Body of pancreas (tissue), 4 donors: ENCODE results near the gene LCE2D. TPM values are rescaled to one million over a fixed set of nuclear protein-coding genes. Genes with fewer than 3 reads are reported as not detected.

Experiments used
- ATAC-seq: fragments of 150-250 bp; one replicate; pipeline ENCODE4 v1.9.1; 2016
- DNase-seq, 4 donors: peaks; one replicate each; pipeline ENCODE4 v3.0.0-alpha.2; 2019
- H3K27ac ChIP-seq, 4 donors: fragments of 200-600 bp; sonication (generic); 1 replicate in 3 of 4; 2 replicates in 1 of 4; pipeline versions ENCODE4 v1.5.1 to v1.6.1; 2016 to 2019; ENCODE audit warnings: mild to moderate bottlenecking in 1 of 4, mixed read lengths in 1 of 4, moderate library complexity in 1 of 4
- H3K27me3 ChIP-seq, 2 donors: fragments of 200-600 bp; sonication (generic); one replicate each; pipeline ENCODE4 v1.6.0; 2016; ENCODE audit warnings: mild to moderate bottlenecking in 1 of 2
- H3K36me3 ChIP-seq, 2 donors: fragments of 200-600 bp; sonication (generic); replicated peaks in 1 of 2; 2 replicates each; pipeline ENCODE4 v1.5.1; 2016; ENCODE audit warnings: low read depth in 2 of 2; ENCODE audit not compliant: insufficient read depth in 1 of 2
- H3K4me1 ChIP-seq: fragments of 200-600 bp; sonication (generic); one replicate; pipeline ENCODE4 v1.6.0; 2016
- H3K4me3 ChIP-seq, 2 donors: fragments of 200-600 bp; sonication (generic); 1 replicate in 1 of 2; 2 replicates in 1 of 2; pipeline ENCODE4 v1.5.1; 2016 to 2019
- H3K9me3 ChIP-seq, 3 donors: fragments of 200-600 bp; sonication (generic); 1 replicate in 2 of 3; 2 replicates in 1 of 3; pipeline ENCODE4 v1.5.1; 2016
- CTCF ChIP-seq, 7 experiments: fragments of 450-650 bp in 4 of 7; fragments of 200-600 bp in 3 of 7; sonication (generic) in 3 of 7; IDR thresholded peaks; one replicate each; pipeline ENCODE4 v1.5.1; 2016 to 2019; ENCODE audit warnings: antibody characterized with exemption in 7 of 7
- POLR2A ChIP-seq, 3 donors: fragments of 450-650 bp; IDR thresholded peaks; one replicate each; pipeline ENCODE4 v1.6.1; 2016; ENCODE audit warnings: antibody characterized with exemption in 3 of 3, mild to moderate bottlenecking in 2 of 3
- WGBS, 2 donors: methylation state at CpG; one replicate each; pipeline ENCODE4 v1.1.5; 2017; 5-methylcytosine and 5-hydroxymethylcytosine counted together
- intact Hi-C: fragments of 100-400 bp; cut with DNase I; formaldehyde crosslinking; loops from one replicate; pipeline ENCODE4 v1.15.1; 2023
- total RNA-seq, 2 donors: library from RNA; depleted of rRNA; stranded (reverse); fragments of >200 nt; gene quantifications; one replicate each; pipeline ENCODE4 v1.1.0, GENCODE V29; 2016

Gene LCE2D
- total RNA-seq, 2 donors from 2014 or later = not detected

- Histone ChIP-seq H3K9me3 (peaks cover 0 to 15% (median 2%) of the 10 kb centered on the region in 3 donors), H3K27me3 (no peaks in the 10 kb centered on the region), H3K27ac (no peak overlapping the region), H3K36me3 (no peaks in the 10 kb centered on the region), H3K4me3 (no peak overlapping the region), H3K4me1 (no peaks in the 10 kb centered on the region)
- intact Hi-C loops = no loop called here
- 23 to 28% methylated on average over 16 to 29 of the region's 29 CpGs for WGBS, 2 donors
- DNase-seq = no peak
- no peak for ATAC-seq
- TF ChIP-seq CTCF (IDR thresholded peaks at IDR 0.05) (no peak), POLR2A (IDR thresholded peaks at IDR 0.05) (no peak)
These were observed 39.9 kb upstream of the LCE2D start for GRCh38 chr1:152623203-152623844.

- Histone ChIP-seq H3K27me3 (no peaks in the 10 kb centered on the region), H3K4me1 (no peaks in the 10 kb centered on the region), H3K36me3 (no peaks in the 10 kb centered on the region), H3K27ac (no peak overlapping the region), H3K9me3 (peaks cover 0 to 8% (median 0%) of the 10 kb centered on the region in 3 donors), H3K4me3 (no peak overlapping the region)
- WGBS, 2 donors = 29 to 46% methylated on average over 1 of the region's 1 CpG
- intact Hi-C loops = no loop called here
- DNase-seq = no peak
- no peak for TF ChIP-seq CTCF (IDR thresholded peaks at IDR 0.05)
- no peak for TF ChIP-seq POLR2A (IDR thresholded peaks at IDR 0.05)
- no peak for ATAC-seq
These were observed 36.4 kb upstream of the LCE2D start for GRCh38 chr1:152626744-152627143.

GRCh38 chr1:152630596-152630995 lies 32.6 kb upstream of the LCE2D start:
- H3K36me3 ChIP-seq = no peaks in the 10 kb centered on the region
- no peak overlapping the region for H3K4me3 ChIP-seq
- DNase-seq = no peak
- H3K9me3 ChIP-seq = peaks cover 0 to 8% (median 0%) of the 10 kb centered on the region in 3 donors
- WGBS, 2 donors = 81 to 82% methylated on average over 3 of the region's 3 CpGs
- TF ChIP-seq CTCF (IDR thresholded peaks at IDR 0.05) = no peak
- TF ChIP-seq POLR2A (IDR thresholded peaks at IDR 0.05) = no peak
- H3K27me3 ChIP-seq = no peaks in the 10 kb centered on the region
- intact Hi-C loops = no loop called here
- no peaks in the 10 kb centered on the region for H3K4me1 ChIP-seq
- no peak for ATAC-seq
- no peak overlapping the region for H3K27ac ChIP-seq

- no peaks in the 10 kb centered on the region for H3K36me3 ChIP-seq
- TF ChIP-seq CTCF (IDR thresholded peaks at IDR 0.05) = no peak
- no peak overlapping the region for H3K4me3 ChIP-seq
- H3K4me1 ChIP-seq = no peaks in the 10 kb centered on the region
- H3K27me3 ChIP-seq = no peaks in the 10 kb centered on the region
- 38 to 55% methylated on average over 1 of the region's 1 CpG for WGBS, 2 donors
- no peak for ATAC-seq
- no peak overlapping the region for H3K27ac ChIP-seq
- DNase-seq = no peak
- intact Hi-C loops = no loop called here
- no peaks in the 10 kb centered on the region for H3K9me3 ChIP-seq
These were observed 22.8 kb upstream of the LCE2D start for GRCh38 chr1:152640351-152640750.

- ATAC-seq (no peak), DNase-seq (no peak)
- no peak overlapping the region for H3K4me3 ChIP-seq
- intact Hi-C loops = no loop called here
- WGBS, 2 donors = 42 to 48% methylated on average over 3 of the region's 3 CpGs
- no peaks in the 10 kb centered on the region for H3K4me1 ChIP-seq
- no peak for TF ChIP-seq CTCF (IDR thresholded peaks at IDR 0.05)
- TF ChIP-seq POLR2A (IDR thresholded peaks at IDR 0.05) = no peak
- H3K36me3 ChIP-seq = no peaks in the 10 kb centered on the region
- no peak overlapping the region for H3K27ac ChIP-seq
- no peaks in the 10 kb centered on the region for H3K27me3 ChIP-seq
- no peaks in the 10 kb centered on the region for H3K9me3 ChIP-seq
These were observed 19.2 kb upstream of the LCE2D start for GRCh38 chr1:152643945-152644344.
